OCI-LY1 (cell line): Measurements from ENCODE around the gene CFAP99.

ENCODE experiments used
- CTCF ChIP-seq: fragments of 200-600 bp; sonication (generic), shearing (Covaris generic); IDR thresholded peaks from 2 replicates; pipeline ENCODE4 v1.5.1; 2017; ENCODE audit warnings: mild to moderate bottlenecking, antibody characterized with exemption, low read length, moderate library complexity, mixed read lengths
- EZH2 ChIP-seq: fragments of 200-600 bp; sonication (generic), shearing (Covaris generic); IDR thresholded peaks from 2 replicates; pipeline ENCODE4 v1.8.0; 2017; ENCODE audit warnings: borderline replicate concordance, mixed run types, mild to moderate bottlenecking, antibody characterized with exemption, low read length, moderate library complexity, mixed read lengths

- TF ChIP-seq CTCF (no peak), EZH2 (no peak)
Measured at GRCh38 chr4:2423695-2424094, 4.9 kb downstream of the CFAP99 start.
